Activated CD4-positive, alpha-beta T cell treated with anti-CD3 and anti-CD28 coated beads for 48 hours (primary cell): Measurements from ENCODE around the gene MRPS27.
A peak's percentile ranks its signal among the peaks of the same experiment; 100 is the strongest.

Experiments
- DNase-seq: peaks from one replicate; pipeline ENCODE4 v3.0.0-alpha.2; 2020

MRPS27 gene

GRCh38 chr5:72225741-72226140 lies 94.3 kb downstream of the MRPS27 start:
- DNase-seq = no peak

- no peak for DNase-seq
Measured at GRCh38 chr5:72224946-72225463, 95.0 kb downstream of the MRPS27 start.

- no peak for DNase-seq
Measured at GRCh38 chr5:72223371-72223770, 96.7 kb downstream of the MRPS27 start.

- DNase-seq = no peak
Measured at GRCh38 chr5:72222521-72222920, 97.5 kb downstream of the MRPS27 start.

GRCh38 chr5:72221541-72221940 lies 98.5 kb downstream of the MRPS27 start:
- no peak for DNase-seq

- DNase-seq = no peak
Measured at GRCh38 chr5:72221099-72221498, 98.9 kb downstream of the MRPS27 start.

GRCh38 chr5:72216756-72217155 lies 103.3 kb downstream of the MRPS27 start:
- DNase-seq = no peak

- no peak for DNase-seq
Measured at GRCh38 chr5:72214168-72214567, 105.9 kb downstream of the MRPS27 start.

- DNase-seq = peak; percentile 10
Measured at GRCh38 chr5:72213482-72213881, 106.6 kb downstream of the MRPS27 start.

- no peak for DNase-seq
Measured at GRCh38 chr5:72212171-72212570, 107.9 kb downstream of the MRPS27 start.

GRCh38 chr5:72210888-72211678 lies 109.0 kb downstream of the MRPS27 start:
- no peak for DNase-seq

GRCh38 chr5:72209147-72210115 lies 110.6 kb downstream of the MRPS27 start:
- no peak for DNase-seq

GRCh38 chr5:72208324-72208926 lies 111.6 kb downstream of the MRPS27 start:
- no peak for DNase-seq

- peak; percentile 31 for DNase-seq
Measured at GRCh38 chr5:72206994-72207393, 113.0 kb downstream of the MRPS27 start.

GRCh38 chr5:72206160-72206559 lies 113.9 kb downstream of the MRPS27 start:
- DNase-seq = no peak

GRCh38 chr5:72205431-72206009 lies 114.5 kb downstream of the MRPS27 start:
- no peak for DNase-seq

GRCh38 chr5:72204946-72205345 lies 115.1 kb downstream of the MRPS27 start:
- no peak for DNase-seq

GRCh38 chr5:72203251-72203845 lies 116.7 kb downstream of the MRPS27 start:
- no peak for DNase-seq

GRCh38 chr5:72202331-72202825 lies 117.7 kb downstream of the MRPS27 start:
- DNase-seq = no peak

GRCh38 chr5:72199681-72200080 lies 120.4 kb downstream of the MRPS27 start:
- DNase-seq = no peak

GRCh38 chr5:72197393-72197792 lies 122.6 kb downstream of the MRPS27 start:
- DNase-seq = no peak

- DNase-seq = no peak
Measured at GRCh38 chr5:72195581-72195980, 124.5 kb downstream of the MRPS27 start.
